HG03469 (cell line): ENCODE measurements around the gene VTI1A.
"Not testable (repeated sequence)": the region's sequence is repeated elsewhere in the genome, so short reads cannot be mapped to it uniquely, and the experiment has no call there.

Experiments
- ATAC-seq: cut with Tn5 transposase; IDR thresholded peaks from one replicate; pipeline ENCODE4 v1.9.1; 2021; ENCODE audit warnings: mild to moderate bottlenecking, moderate library complexity, moderate number of reproducible peaks; ENCODE audit not compliant: unreplicated experiment

Gene VTI1A

DNA sequence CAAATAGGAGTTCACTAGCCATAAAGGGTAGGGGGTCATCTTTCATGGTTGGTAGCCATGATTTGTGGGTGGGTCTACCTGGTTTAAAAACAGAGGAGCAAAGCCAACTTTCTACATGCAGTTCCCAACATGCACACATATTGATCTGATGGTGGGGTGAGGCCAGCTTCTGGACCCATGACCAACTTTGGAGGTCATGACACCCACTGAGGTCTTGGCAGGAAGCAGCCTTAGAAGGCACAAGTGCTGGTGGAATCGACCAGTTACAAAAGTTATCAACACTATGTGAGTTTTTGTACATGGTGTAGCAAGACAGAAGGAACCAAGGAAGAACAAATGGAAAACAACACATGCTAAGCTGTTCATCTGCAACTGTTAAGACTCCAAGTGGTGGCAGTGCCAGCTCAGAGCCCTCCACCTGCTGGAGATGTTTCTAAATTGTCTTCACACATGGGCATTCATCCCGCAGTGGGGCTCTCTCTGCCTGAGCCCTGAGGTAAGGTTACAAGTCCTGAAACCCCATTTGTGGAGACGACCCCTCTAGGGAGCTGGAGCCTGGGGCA is 401.9 kb downstream of the VTI1A start:
- ATAC-seq: no peak

- no peak for ATAC-seq
Observed at GRCh38 chr10:112849546-112849945, 402.5 kb downstream of the VTI1A start.

GRCh38 chr10:112851181-112851580 is 404.2 kb downstream of the VTI1A start:
- ATAC-seq: no peak

DNA sequence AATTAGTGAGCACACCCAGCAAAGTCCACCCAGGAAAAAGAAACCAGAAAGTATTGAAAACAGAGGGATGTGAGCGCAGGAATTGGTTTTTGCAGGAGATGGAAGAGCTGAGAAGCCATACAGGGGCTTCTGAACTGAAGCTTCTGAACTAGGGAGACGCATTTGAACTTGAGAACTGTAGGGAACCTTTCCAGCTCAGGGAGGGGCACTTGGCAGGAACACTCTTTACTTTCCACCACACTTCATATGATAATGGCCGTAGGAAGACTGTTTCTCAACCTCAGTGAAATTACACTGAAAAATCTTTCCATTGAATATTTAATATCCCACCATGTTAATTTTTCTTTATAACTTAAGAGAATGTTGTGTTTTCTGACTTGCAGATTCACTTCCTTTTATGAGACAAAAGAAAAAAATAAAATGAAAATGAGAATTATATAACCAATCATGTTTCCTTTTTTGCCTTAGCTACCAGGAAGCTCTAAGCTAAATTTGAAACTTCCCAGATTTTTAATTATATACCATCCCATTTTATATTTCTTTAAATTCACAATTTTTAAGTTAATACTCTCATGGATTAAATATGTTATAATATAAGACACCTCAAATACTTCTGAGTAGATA is 404.7 kb downstream of the VTI1A start:
- ATAC-seq: no peak

GRCh38 chr10:112852306-112852705 is 405.3 kb downstream of the VTI1A start:
- no peak for ATAC-seq

- ATAC-seq: no peak
Observed at GRCh38 chr10:112855134-112855533, 408.1 kb downstream of the VTI1A start.

DNA sequence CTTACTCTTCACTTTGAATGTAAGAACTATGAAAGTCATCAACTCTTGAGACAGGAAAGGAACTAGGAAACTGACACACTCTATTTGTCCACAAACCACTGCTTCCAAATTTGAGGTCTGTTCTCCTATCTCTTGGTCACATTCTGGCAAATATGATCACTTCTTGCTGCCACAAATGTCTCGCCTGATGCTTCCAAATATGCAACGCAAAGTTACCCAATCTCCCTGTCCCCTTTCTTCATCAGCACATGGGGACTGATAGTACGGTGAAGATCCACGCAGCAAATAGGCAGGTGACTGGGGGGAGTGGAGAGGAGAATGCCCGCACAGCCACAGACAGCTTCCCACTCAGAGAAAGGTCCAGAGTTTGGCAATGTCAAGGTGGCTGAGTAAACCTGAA is 410.5 kb downstream of the VTI1A start:
- ATAC-seq: no peak

DNA sequence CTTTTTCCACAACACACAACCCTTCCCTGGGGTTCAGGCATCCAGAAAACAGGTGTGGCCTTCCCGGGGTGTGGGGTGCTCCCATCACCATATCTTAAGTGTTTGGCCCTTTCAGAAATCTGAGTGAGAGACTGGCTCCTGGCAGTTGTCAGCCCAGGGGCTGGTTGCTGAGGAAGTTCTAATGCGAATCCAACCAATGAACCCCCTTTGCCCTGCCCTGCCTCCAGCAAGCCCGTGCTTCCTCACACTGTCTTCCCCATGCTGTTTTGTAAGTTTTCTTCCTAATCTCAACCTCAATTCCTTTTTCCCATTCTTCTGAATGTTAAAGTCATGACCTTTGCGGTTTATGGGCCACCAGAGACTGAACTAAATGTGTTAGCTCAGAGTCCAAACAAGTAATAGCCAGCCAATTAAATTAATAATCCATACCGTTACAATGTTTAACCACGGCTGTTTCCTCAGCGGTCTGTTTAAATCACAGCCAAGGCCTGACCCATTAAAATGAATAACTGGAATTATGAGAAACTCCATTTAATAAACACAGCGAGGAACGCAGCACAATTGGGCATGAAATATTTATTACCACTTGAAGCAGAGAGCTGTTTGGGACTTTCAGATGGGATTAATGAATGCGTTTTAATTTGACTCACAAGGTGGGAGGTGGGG is 412.1 kb downstream of the VTI1A start:
- ATAC-seq: no peak

DNA sequence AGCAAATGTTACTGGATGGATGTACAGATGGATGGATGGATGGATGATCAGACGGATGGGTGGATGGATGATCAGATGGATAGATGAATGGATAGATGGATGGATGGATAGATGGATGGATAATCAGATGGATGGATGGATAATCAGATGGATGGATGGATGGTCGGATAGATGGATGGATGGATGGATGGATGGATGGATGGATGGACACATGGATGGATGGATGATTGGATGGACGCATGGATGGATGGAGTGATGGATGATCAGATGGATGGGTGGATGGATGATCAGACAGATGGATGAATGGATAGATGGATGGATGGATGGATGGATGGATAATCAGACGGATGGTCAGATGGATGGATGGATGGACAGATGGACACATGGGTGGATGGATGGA is 412.8 kb downstream of the VTI1A start:
- no peak for ATAC-seq

- not testable (repeated sequence) for ATAC-seq
Observed at GRCh38 chr10:112863461-112863860, 416.4 kb downstream of the VTI1A start.
